SK-N-SH treated with all-trans-retinoic acid at 6 μM for 48 hours (cell line): ENCODE data around the gene BACH2.

ENCODE experiments used
- ARNTL ChIP-seq: fragments of 450-650 bp; formaldehyde crosslinking; IDR thresholded peaks from 2 replicates; pipeline ENCODE4 v1.5.0; 2020; ENCODE audit warnings: low read depth, mild to moderate bottlenecking, moderate library complexity, borderline replicate concordance
- BACH2 ChIP-seq: fragments of 250-450 bp; sonication (Bioruptor Pico); IDR thresholded peaks from 2 replicates; pipeline ENCODE4 v1.9.0; 2021; ENCODE audit warnings: mild to moderate bottlenecking, borderline replicate concordance
- CSDC2 ChIP-seq: fragments of 250-450 bp; sonication (Bioruptor Pico); IDR thresholded peaks from 2 replicates; pipeline ENCODE4 v1.5.0; 2020; ENCODE audit warnings: mild to moderate bottlenecking, moderate library complexity
- ESRRG ChIP-seq: fragments of 250-450 bp; sonication (Bioruptor Pico); IDR thresholded peaks from 2 replicates; pipeline ENCODE4 v1.6.1; 2021; ENCODE audit warnings: mild to moderate bottlenecking
- GLIS3 ChIP-seq: fragments of 250-450 bp; sonication (Bioruptor Pico); IDR thresholded peaks from 2 replicates; pipeline ENCODE4 v1.5.0; 2020; ENCODE audit warnings: mild to moderate bottlenecking, moderate library complexity
- POU6F1 ChIP-seq: fragments of 250-450 bp; sonication (Bioruptor Pico); IDR thresholded peaks from 2 replicates; pipeline ENCODE4 v1.8.0; 2021; ENCODE audit warnings: low read depth, mild to moderate bottlenecking, moderate library complexity, borderline replicate concordance
- RARB ChIP-seq: fragments of 250-450 bp; sonication (Bioruptor Pico); IDR thresholded peaks from 2 replicates; pipeline ENCODE4 v1.8.0; 2021; ENCODE audit warnings: mild to moderate bottlenecking, moderate library complexity
- SNAI2 ChIP-seq: fragments of 250-450 bp; sonication (Bioruptor Pico); IDR thresholded peaks from 2 replicates; pipeline ENCODE4 v1.5.0; 2020; ENCODE audit warnings: mild to moderate bottlenecking, moderate library complexity
- TCF4 ChIP-seq: fragments of 250-450 bp; sonication (Bioruptor Pico); IDR thresholded peaks from 2 replicates; pipeline ENCODE4 v1.8.0; 2021; ENCODE audit warnings: mild to moderate bottlenecking, moderate library complexity, borderline replicate concordance
- TSHZ2 ChIP-seq: fragments of 250-450 bp; sonication (Bioruptor Pico); IDR thresholded peaks from 2 replicates; pipeline ENCODE4 v1.5.0; 2020; ENCODE audit warnings: mild to moderate bottlenecking, moderate library complexity
- ZFP3 ChIP-seq: fragments of 250-450 bp; sonication (Bioruptor Pico); IDR thresholded peaks from 2 replicates; pipeline ENCODE4 v1.5.0; 2020; ENCODE audit warnings: mild to moderate bottlenecking, moderate library complexity
- ZNF565 ChIP-seq: fragments of 450-650 bp; formaldehyde crosslinking; conservative IDR thresholded peaks from 2 replicates; pipeline ENCODE4 v1.5.0; 2020; ENCODE audit warnings: low read depth, mild to moderate bottlenecking, moderate library complexity
- TF ChIP-seq, protein P1 (sequence below): fragments of 250-450 bp; sonication (Bioruptor Pico); IDR thresholded peaks from 2 replicates; pipeline ENCODE4 v1.8.0; 2020; ENCODE audit warnings: mild to moderate bottlenecking, moderate library complexity, borderline replicate concordance

DNA sequence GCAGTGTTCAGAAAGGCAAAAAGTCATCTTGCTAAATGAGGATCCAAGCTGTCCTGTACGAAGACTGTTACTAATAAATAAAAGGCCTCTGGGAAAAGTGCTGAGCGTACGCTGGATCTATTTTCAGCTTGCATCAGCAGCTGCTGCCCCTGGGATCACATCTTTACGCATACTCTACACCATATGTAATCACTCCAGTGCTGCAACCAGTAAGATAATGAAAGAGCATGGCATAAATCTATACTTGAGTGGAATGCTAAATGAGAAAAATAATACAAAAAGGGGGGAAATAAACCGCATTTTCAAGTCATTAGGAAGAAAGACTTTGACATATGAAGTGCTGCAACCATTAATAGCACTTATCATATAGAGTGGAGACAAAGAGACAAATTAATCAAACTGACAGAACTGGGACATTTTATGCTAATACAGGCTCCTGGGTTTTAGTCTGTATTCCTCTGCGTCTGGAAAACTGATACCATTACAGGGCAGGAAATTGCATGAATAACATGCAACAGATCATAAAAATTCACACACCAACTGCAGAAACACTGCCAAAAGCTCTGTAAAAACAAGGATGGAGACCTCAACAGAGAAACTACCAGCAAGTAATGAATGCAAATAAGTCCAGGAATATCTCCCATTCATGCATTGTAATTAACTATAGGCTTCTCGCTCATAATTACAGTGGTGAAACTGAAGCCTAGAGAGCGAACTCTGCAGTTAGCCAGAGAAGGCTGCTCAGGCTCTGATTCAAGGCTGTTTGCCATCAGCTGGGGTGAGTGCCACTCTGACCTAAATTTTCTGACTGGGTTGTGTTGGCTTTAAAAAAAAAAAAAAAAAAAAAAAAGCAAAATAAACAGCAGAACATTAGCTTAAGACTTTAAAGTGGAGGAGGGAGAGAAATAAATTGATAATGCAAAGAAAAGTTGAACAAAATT, 318.6 kb downstream of the BACH2 start:
- no peak for TF ChIP-seq RARB (CRISPR knock-in tag)
- no peak for TF ChIP-seq BACH2 (CRISPR knock-in tag)
- TF ChIP-seq TSHZ2 (CRISPR knock-in tag): peak; percentile 83
- no peak for TF ChIP-seq CSDC2 (CRISPR knock-in tag)
- TF ChIP-seq SNAI2 (CRISPR knock-in tag): no peak
- no peak for TF ChIP-seq ZFP3 (CRISPR knock-in tag)
- no peak for TF ChIP-seq ARNTL (CRISPR knock-in tag)
- TF ChIP-seq, protein P1, sequence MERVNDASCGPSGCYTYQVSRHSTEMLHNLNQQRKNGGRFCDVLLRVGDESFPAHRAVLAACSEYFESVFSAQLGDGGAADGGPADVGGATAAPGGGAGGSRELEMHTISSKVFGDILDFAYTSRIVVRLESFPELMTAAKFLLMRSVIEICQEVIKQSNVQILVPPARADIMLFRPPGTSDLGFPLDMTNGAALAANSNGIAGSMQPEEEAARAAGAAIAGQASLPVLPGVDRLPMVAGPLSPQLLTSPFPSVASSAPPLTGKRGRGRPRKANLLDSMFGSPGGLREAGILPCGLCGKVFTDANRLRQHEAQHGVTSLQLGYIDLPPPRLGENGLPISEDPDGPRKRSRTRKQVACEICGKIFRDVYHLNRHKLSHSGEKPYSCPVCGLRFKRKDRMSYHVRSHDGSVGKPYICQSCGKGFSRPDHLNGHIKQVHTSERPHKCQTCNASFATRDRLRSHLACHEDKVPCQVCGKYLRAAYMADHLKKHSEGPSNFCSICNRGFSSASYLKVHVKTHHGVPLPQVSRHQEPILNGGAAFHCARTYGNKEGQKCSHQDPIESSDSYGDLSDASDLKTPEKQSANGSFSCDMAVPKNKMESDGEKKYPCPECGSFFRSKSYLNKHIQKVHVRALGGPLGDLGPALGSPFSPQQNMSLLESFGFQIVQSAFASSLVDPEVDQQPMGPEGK (CRISPR knock-in tag): peak; percentile 82
- peak; percentile 32; the same call in 1 of the 2 replicates for TF ChIP-seq GLIS3 (CRISPR knock-in tag)
- TF ChIP-seq ESRRG: no peak
- TF ChIP-seq POU6F1 (CRISPR knock-in tag): no peak
- no peak for TF ChIP-seq ZNF565
- peak; percentile 93 for TF ChIP-seq TCF4 (CRISPR knock-in tag)
